GM18858 (cell line): ENCODE measurements around the gene ZNF669.
"Not testable (repeated sequence)": the region's sequence is repeated elsewhere in the genome, so short reads cannot be mapped to it uniquely, and the experiment has no call there.

Source experiments
- ATAC-seq: cut with Tn5 transposase; IDR thresholded peaks from one replicate; pipeline ENCODE4 v1.9.1; 2021; ENCODE audit not compliant: unreplicated experiment

The ZNF669 gene

DNA sequence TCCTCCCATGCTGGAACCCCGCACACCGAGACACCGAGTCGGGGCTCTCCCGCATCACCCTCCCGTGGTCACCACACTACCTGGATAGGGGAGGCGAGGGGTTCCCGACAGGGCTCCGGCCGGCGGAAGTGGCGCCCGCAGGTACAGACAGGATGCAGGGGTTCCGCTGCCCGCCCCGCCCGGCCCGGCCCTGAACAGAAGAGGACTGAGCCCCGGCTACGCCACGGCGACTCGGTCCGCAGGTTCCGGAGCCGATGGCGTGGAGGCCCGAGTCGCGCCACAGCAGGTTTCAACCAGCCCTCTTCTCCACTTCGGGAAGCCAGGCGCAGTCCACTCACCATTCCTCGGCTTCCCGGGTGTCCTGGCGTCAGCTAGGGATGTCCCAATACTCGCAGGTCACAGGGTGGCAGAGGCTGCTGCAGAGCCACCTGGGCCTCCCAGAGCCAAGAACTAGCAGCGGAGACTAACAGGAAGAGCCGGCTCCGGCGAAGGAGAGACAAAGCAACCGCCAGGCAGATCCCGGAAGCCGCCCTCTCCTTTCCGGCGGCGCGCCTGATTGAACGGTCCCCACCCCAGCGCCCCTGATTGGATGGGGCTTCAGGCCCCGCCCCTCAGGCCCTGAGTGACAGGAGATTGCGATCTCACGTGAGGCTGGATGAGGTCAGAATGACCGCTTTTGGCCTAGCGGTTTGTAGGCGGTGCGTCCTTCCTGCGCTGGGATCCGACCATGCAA lies at the start of gene ZNF669:
TSS of gene ZNF669 (minus strand) at position 498 of the 733 bp plus-strand sequence. CDS start at position 341, 157 bp downstream.
- ATAC-seq, result peak; percentile 98

- no peak for ATAC-seq
Measured at GRCh38 chr1:247147781-247148180, 43.6 kb upstream of the ZNF669 start.

DNA sequence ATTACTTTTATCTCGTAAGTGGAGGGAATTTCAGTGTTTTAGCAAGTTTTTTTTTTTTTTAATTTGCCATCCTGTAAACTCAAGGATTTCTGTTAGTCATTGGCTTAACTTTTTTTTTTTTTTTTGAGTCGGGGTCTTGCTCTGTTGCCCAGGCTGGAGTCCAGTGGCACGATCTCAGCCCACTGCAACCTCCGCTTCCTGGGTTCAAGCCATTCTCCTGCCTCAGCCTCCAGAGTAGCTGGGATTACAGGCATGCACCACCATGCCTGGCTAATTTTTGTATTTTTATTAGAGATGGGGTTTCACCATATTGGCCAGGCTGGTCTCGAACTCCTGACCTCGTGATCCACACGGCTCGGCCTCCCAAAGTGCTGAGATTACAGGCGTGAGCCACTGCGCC lies 43.0 kb upstream of the ZNF669 start:
- not testable (repeated sequence) for ATAC-seq

GRCh38 chr1:247146671-247147070 lies 42.5 kb upstream of the ZNF669 start:
- ATAC-seq, result no peak

- ATAC-seq, result no peak
Measured at GRCh38 chr1:247145279-247145678, 41.1 kb upstream of the ZNF669 start.

DNA sequence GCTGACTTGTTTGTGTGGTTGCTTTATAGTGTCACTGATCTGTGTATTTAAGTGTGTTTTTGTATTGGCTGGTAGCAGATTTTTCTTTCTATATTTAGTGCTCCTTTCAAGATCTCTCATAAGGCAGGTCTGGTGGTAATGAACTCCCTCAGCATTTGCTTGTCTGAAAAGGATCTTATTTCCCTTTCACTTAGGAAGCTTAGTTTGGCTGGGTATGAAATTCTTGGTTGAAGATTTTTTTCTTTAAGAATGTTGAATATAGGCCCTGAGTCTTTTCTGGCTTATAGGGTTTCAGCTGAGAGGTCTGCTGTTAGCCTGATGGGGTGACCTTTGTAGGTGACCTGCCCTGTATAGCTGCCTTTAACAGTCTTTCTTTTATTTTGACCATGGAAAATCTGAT lies 35.4 kb upstream of the ZNF669 start:
- ATAC-seq, result not testable (repeated sequence)

DNA sequence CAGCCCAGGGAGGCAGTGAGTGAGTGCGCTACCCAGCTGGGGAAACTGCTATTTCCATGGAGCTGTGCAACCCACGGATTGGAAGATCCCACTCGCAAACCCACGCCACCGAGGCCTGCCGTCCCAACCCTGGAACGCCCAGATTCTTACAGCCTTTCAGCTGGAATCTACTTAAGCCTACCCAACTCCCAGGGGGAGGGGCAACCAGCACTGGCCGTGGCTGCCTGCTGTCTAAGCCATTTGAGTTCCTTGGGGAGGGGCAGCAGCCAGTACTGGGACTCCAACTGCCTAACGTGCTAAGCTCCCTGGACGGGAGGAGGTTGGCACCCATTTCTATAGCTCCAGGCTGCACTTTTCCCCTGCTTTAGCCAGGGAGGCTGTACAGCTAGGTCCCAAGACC lies 27.1 kb upstream of the ZNF669 start:
- ATAC-seq, result no peak

DNA sequence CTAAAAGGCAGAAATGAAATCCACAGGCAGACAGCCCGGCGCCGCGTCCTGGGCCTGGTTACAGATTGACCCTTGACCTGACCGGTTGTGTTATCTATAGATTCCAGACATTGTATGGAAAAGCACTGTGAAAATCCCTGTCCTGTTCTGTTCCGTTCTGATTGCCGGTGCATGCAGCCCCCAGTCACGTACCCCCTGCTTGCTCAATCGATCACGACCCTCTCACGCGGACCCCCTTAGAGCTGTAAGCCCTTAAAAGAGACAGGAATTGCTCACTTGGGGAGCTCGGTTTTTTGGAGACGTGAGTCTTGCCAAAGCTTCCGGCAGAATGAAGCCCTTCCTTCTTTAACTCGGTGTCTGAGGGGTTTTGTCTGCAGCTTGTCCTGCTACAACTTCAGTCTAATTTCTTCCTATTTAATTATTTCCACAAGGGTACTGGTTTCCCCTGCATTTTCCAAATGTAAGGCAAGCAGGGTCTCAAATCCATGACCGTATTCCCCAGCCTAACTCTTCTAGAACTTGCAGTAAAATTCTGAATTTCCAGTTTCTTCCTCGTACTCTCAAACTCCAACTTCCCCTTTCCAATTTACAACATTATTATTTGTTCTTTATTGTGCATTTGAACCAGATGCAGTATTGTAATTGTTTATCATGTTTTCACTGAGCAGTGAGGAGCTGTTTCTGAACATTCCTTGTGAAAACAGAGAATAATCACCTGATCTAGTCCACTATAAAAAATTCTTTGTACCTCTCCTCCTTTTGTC lies 23.5 kb upstream of the ZNF669 start:
- ATAC-seq, result not testable (repeated sequence)

- ATAC-seq, result peak; percentile 36
Measured at GRCh38 chr1:247126601-247127000, 22.4 kb upstream of the ZNF669 start.

- ATAC-seq, result peak; percentile 96
Measured at GRCh38 chr1:247126166-247126565, 22.0 kb upstream of the ZNF669 start.

GRCh38 chr1:247121382-247121781 lies 17.2 kb upstream of the ZNF669 start:
- ATAC-seq, result no peak

DNA sequence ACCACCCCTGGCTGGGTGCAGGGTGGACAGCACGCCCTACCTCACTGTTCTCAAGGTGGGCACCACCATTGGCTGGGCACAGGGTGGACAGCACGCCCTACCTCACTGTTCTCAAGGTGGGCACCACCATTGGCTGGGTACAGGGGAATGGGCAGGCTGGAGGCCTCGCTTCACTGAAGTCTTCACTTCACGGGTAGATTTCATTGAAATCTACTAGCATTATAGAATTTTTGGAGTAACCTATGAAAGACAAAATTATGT lies 16.2 kb upstream of the ZNF669 start:
- ATAC-seq, result not testable (repeated sequence)

GRCh38 chr1:247119600-247120407 lies 15.6 kb upstream of the ZNF669 start:
- ATAC-seq, result no peak

DNA sequence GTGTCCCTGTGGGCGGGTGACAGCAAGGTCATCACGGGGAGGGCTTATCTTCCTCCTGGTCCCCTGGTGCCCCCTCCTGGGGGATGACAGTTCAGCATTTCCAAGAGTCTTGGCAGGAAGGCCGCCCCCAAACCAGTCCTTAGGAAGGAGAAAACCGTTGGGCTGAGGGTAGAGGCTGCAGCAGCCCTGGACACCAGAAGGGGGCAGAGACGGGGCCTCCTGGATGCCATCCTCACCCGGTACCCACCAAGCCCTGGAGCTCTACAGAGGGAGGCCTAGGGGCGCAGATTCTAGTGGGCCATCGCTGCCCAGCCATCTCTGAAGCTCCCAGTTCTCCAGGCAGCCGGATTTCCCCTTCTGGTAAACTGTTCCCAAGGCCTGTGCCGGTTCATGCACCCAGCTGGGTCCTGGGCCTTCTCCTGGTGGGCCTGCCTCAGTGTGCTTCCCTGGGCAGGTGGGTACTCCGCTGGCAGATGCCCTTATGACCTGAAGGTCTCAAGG lies 14.8 kb upstream of the ZNF669 start:
- no peak for ATAC-seq

DNA sequence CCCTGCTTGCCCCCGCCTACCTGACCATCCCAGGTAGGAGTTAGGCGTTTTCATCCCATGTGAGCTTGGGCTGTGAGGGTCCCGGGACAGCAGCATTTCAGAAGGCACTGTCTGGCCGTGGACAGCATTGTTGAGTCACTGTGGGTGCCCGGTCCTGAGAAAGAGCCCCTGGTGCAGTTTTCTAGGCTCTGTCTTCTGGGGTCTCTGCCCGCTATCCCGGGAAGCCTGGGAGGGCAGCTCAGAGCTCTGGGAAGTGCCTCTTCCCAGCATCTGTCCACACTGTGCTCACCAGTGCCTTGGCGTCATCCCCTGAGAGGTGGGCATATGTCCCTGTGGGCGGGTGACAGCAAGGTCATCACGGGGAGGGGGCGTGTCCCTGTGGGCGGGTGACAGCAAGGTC lies 11.4 kb upstream of the ZNF669 start:
- ATAC-seq, result no peak

- no peak for ATAC-seq
Measured at GRCh38 chr1:247115141-247115510, 11.0 kb upstream of the ZNF669 start.

- ATAC-seq, result no peak
Measured at GRCh38 chr1:247114351-247115140, 10.4 kb upstream of the ZNF669 start.

- ATAC-seq, result no peak
Measured at GRCh38 chr1:247113733-247114271, 9.6 kb upstream of the ZNF669 start.

- no peak for ATAC-seq
Measured at GRCh38 chr1:247113094-247113497, 8.9 kb upstream of the ZNF669 start.

DNA sequence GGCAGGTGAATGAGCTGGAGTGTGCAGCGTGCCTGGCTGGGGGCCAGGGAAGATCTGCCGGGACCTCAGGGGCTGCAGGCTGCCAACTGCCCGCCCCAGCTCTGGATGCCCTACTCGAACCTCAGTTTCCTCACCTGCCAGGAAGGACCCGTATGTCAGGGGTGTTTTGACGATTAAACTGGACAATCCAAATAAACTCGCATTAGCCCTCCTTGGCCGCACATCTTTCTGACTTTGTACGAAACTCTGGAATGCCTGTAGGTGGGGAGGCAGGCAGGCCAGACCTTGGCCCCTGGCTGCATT lies 8.3 kb upstream of the ZNF669 start:
- ATAC-seq, result no peak
